Pons (tissue), 1 donor: Measurements from ENCODE around the gene TRAF3IP1.
"Not testable (repeated sequence)": the region's sequence is repeated elsewhere in the genome, so short reads cannot be mapped to it uniquely, and the experiment has no call there.

ENCODE experiments used
- DNase-seq: peaks from one replicate; pipeline ENCODE4 v3.0.0-alpha.2; 2016; ENCODE audit warnings: low spot score

Gene TRAF3IP1

GRCh38 chr2:238313289-238313990, 6.9 kb upstream of the TRAF3IP1 start:
- DNase-seq = no peak

GRCh38 chr2:238313991-238314350, 6.3 kb upstream of the TRAF3IP1 start:
- no peak for DNase-seq

DNA sequence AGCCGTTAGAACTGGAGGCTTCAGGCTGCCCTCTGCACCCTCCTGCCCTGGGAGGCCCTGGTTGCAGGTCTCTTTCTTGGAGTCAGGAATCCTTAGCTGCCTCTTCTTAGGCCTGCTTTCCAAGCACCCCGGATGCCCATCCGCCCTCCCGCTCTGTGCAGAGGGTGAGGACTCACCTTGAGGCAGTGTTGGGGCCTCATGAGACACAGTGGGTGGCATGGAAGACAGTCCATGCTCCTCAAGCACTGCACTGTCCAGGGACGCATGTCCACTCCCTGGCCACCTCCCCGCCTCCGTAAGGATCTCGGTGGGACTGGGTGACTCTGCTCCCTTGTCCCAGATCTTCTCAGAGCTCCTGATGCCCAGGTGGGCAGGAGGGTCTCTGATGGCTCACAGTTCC, 5.7 kb upstream of the TRAF3IP1 start:
- DNase-seq = no peak

DNA sequence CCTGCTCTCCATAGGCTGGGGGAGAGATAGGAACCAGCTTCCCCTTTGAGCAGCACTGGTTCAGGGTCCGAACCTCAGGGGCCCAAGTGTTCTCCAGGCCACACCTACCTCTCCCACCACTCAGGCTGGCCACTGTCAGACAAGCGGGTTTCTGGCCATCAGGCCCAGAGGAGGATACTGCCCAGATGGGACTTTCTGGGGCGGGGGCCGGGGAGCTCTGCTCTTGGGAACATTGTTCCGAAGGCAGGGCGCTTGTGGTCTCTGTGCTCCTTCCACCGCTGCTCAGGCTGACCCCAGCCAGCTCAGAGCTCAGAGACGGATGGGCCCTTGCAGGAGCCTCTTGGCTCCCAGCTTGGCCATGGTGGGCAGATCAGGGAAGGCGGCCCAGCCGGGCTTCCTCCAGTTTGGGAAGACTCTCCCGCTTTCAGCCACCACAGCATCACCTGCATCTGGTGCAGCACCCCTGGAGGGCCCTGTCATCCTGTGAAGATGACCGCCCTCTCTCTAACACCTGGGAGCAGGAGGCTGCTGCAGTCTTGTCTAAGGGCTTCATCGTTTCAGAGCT, 5.2 kb upstream of the TRAF3IP1 start:
- no peak for DNase-seq

GRCh38 chr2:238320648-238321281, 447 bp downstream of the TRAF3IP1 start:
- DNase-seq = no peak

- DNase-seq = no peak
Measured at GRCh38 chr2:238321467-238321866, 1.1 kb downstream of the TRAF3IP1 start.

- no peak for DNase-seq
Measured at GRCh38 chr2:238322001-238322411, 1.7 kb downstream of the TRAF3IP1 start.

GRCh38 chr2:238324248-238324647, 3.9 kb downstream of the TRAF3IP1 start:
- not testable (repeated sequence) for DNase-seq

- no peak for DNase-seq
Measured at GRCh38 chr2:238325694-238326093, 5.4 kb downstream of the TRAF3IP1 start.

- no peak for DNase-seq
Measured at GRCh38 chr2:238326801-238327365, 6.6 kb downstream of the TRAF3IP1 start.

GRCh38 chr2:238327751-238328150, 7.4 kb downstream of the TRAF3IP1 start:
- DNase-seq = no peak

- DNase-seq = no peak
Measured at GRCh38 chr2:238330391-238330790, 10.1 kb downstream of the TRAF3IP1 start.

- DNase-seq = no peak
Measured at GRCh38 chr2:238331916-238332315, 11.6 kb downstream of the TRAF3IP1 start.

- DNase-seq = no peak
Measured at GRCh38 chr2:238334885-238335284, 14.6 kb downstream of the TRAF3IP1 start.

GRCh38 chr2:238335591-238335990, 15.3 kb downstream of the TRAF3IP1 start:
- not testable (repeated sequence) for DNase-seq

GRCh38 chr2:238336151-238336550, 15.8 kb downstream of the TRAF3IP1 start:
- no peak for DNase-seq

- no peak for DNase-seq
Measured at GRCh38 chr2:238336793-238337444, 16.6 kb downstream of the TRAF3IP1 start.

- no peak for DNase-seq
Measured at GRCh38 chr2:238337846-238338245, 17.5 kb downstream of the TRAF3IP1 start.

DNA sequence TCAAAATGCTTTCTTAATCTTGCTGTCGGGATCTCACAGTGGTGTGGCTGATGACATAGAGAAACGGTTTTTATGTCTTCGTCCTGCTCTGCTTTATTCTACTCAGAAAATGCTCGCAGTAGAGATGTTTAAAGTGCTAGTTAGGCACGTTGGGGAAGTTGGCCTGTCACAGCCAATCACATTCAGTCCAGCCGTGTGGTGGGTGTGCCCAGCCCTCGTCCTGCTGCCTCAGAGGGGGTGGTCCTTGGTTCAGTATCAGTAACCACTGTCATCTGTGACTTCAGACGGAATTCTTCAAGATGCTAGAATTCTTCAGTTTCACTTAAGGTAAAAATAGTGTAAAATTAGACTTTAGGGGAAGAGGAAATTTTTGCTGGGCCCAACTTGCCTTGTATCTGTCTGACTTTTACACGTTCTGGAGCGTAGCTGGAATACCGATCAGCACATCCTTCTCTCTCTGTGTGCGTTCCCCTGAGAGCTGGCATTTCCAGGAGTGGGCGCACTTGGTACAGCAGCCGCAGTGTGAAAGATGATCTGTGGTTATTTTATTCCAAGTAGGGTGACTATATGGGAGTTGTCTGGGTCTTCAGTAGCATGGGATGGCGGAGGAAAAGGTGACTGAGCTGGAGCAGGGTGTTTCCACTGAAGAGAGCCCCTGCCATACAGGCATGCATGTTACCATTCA, 18.5 kb downstream of the TRAF3IP1 start:
- no peak for DNase-seq

DNA sequence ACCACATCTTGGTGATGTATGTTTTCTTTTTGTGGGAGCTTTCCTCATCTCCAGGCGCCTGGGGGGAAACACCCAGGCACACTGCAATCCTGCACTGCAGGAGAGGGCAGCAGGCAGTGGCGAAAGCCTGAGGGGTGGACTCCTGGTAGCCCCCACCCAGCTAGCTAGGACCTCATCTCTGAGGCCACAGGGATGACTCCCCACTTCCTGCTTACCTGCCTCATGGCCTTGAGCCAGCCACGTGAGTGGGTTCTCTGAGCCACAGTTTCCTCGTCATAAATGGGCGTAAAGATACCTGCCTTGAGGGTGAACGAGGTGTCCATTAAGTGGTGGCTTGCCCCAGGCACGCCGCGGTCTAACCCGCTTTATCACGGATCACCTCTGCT, 19.1 kb downstream of the TRAF3IP1 start:
- no peak for DNase-seq

GRCh38 chr2:238339814-238340213, 19.5 kb downstream of the TRAF3IP1 start:
- DNase-seq = peak; percentile 26

- no peak for DNase-seq
Measured at GRCh38 chr2:238341536-238341935, 21.2 kb downstream of the TRAF3IP1 start.
